GM12878 (cell line): Measurements from ENCODE around the gene NTM. TPM values are rescaled to one million over a fixed set of nuclear protein-coding genes. Genes with fewer than 3 reads are reported as not detected.

Source experiments
- ATAC-seq: fragments of 200-7000 bp; cut with Tn5 transposase; 3 replicates; pipeline ENCODE4 v1.9.1; 2020; ENCODE audit warnings: mild to moderate bottlenecking, moderate library complexity
- BruUV-seq: library from RNA; stranded (reverse); fragments of 400-500 nt; replicated peaks from 2 replicates; lab custom pipeline; 2021; lab: Mats Ljungman, UMichigan
- CTCF ChIA-PET: fragments of 300-600 bp; sonication (Branson Sonifier 250); formaldehyde crosslinking; extraction: SDS; loops from one replicate; lab custom pipeline; 2021; ENCODE audit warnings: inconsistent platforms; lab: Yijun Ruan, JAX
- POLR2A ChIA-PET: fragments of 350-600 bp; formaldehyde crosslinking; extraction: SDS; loops from one replicate; lab custom pipeline; 2021; ENCODE audit warnings: inconsistent platforms; lab: Charles Lee
- RAD21 ChIA-PET: fragments of 300-600 bp; sonication (Branson Sonifier 250); formaldehyde crosslinking; loops from one replicate; lab custom pipeline; 2023; ENCODE audit warnings: antibody characterized with exemption; ENCODE audit not compliant: unreplicated experiment; lab: Charles Lee
- SMC1A ChIA-PET: fragments of 300-600 bp; sonication (Branson Sonifier 250); formaldehyde crosslinking; loops from one replicate; lab custom pipeline; 2023; ENCODE audit not compliant: unreplicated experiment, uncharacterized antibody; lab: Charles Lee
- DNase-seq: peaks from one replicate; pipeline ENCODE4 v3.0.0-alpha.2; 2011; ENCODE audit warnings: low read depth, low spot score
- FAIRE-seq: peaks from 3 replicates; lab custom pipeline; 2011; peaks lifted over from hg19 to GRCh38; lab: Jason Lieb, UNC
- H2AFZ ChIP-seq: 2 replicates; pipeline ENCODE4 v1.6.0; 2011; ENCODE audit warnings: low read depth, low read length, control low read depth; ENCODE audit not compliant: control insufficient read depth
- H3K27ac ChIP-seq: 2 replicates; pipeline ENCODE4 v1.5.1; 2011; ENCODE audit warnings: control low read depth; ENCODE audit not compliant: control insufficient read depth, insufficient read depth
- H3K27me3 ChIP-seq, 2 experiments: replicated peaks in 1 of 2; 2 replicates each; pipeline versions ENCODE4 v1.6.0 to v1.6.1; 2011; ENCODE audit warnings: low read length in 1 of 2; ENCODE audit not compliant: control insufficient read depth in 2 of 2, insufficient read depth in 2 of 2
- H3K36me3 ChIP-seq, 2 experiments: 2 replicates each; pipeline ENCODE4 v1.5.1; 2011; ENCODE audit warnings: low read length in 1 of 2; ENCODE audit not compliant: control insufficient read depth in 2 of 2, insufficient read depth in 2 of 2
- H3K4me1 ChIP-seq: 2 replicates; pipeline ENCODE4 v1.6.1; 2011; ENCODE audit warnings: mild to moderate bottlenecking, low read length, moderate library complexity, mixed read lengths; ENCODE audit not compliant: control insufficient read depth, insufficient read depth
- H3K4me2 ChIP-seq: 2 replicates; pipeline ENCODE4 v1.6.0; 2011; ENCODE audit warnings: control low read depth; ENCODE audit not compliant: control insufficient read depth, insufficient read depth
- H3K4me3 ChIP-seq: fragments of 200-600 bp; sonication (generic); 2 replicates; pipeline ENCODE4 v1.5.1; 2016
- H3K79me2 ChIP-seq: 2 replicates; pipeline ENCODE4 v1.6.0; 2011; ENCODE audit warnings: low read length; ENCODE audit not compliant: control insufficient read depth, insufficient read depth
- H3K9ac ChIP-seq: 2 replicates; pipeline ENCODE4 v1.8.0; 2011; ENCODE audit warnings: low read length, control low read depth, mixed read lengths; ENCODE audit not compliant: control insufficient read depth, insufficient read depth
- H3K9me3 ChIP-seq: replicated peaks from 3 replicates; pipeline ENCODE4 v1.5.1; 2011; ENCODE audit warnings: mild to moderate bottlenecking, low read length; ENCODE audit not compliant: control insufficient read depth, insufficient read depth
- H4K20me1 ChIP-seq: 2 replicates; pipeline ENCODE4 v1.6.0; 2011; ENCODE audit not compliant: control insufficient read depth, insufficient read depth
- CBX5 ChIP-seq: sonication (generic); IDR thresholded peaks from 2 replicates; pipeline ENCODE4 v1.6.1; 2016; ENCODE audit warnings: low read depth, moderate library complexity, mild to moderate bottlenecking, inconsistent platforms
- NFYB ChIP-seq: IDR thresholded peaks from 2 replicates; pipeline ENCODE4 v1.6.1; 2011; ENCODE audit warnings: low read depth, mild to moderate bottlenecking, low read length, improper control_type of control experiment, moderate library complexity; ENCODE audit not compliant: insufficient read depth
- TCF7 ChIP-seq: IDR thresholded peaks from 2 replicates; pipeline ENCODE4 v1.6.1; 2014; ENCODE audit warnings: antibody characterized with exemption, borderline replicate concordance
- ZSCAN29 ChIP-seq: fragments of 450-650 bp; IDR thresholded peaks from 2 replicates; pipeline ENCODE4 v1.6.1; 2017; ENCODE audit warnings: mild to moderate bottlenecking, moderate library complexity
- WGBS: methylation state at CpG from one replicate; pipeline ENCODE4 v1.1.6; 2016; ENCODE audit warnings: low lambda C conversion rate; ENCODE audit not compliant: insufficient replicate concordance, insufficient coverage; ENCODE audit errors: missing lambda C conversion rate; 5-methylcytosine and 5-hydroxymethylcytosine counted together
- in situ Hi-C: fragments of 300-500 bp; cut with MboI; formaldehyde crosslinking; loops from 9 replicates; pipeline ENCODE4 v1.14.3; 2018; ENCODE audit warnings: mixed read lengths
- intact Hi-C: fragments of 100-400 bp; cut with micrococcal nuclease; formaldehyde crosslinking; loops from one replicate; pipeline ENCODE4 v1.14.2; 2022; ENCODE audit not compliant: unreplicated experiment
- polyA plus RNA-seq, 11 experiments: library from polyadenylated mRNA; depleted of rRNA in 4 of 11; unstranded in 6 of 11; stranded (reverse) in 5 of 11; fragments of >200 nt; fragmentation: Nextera tagmentation in 4 of 11; fragmentation: Illumina TruSeq in 1 of 11; extraction: Ambion mirVana in 4 of 11; extraction: Trizol in 1 of 11; gene quantifications; 1 replicate in 1 of 11; 2 replicates in 10 of 11; pipeline versions ENCODE4 v1.2.1 to v1.2.3, GENCODE V29; 2011 to 2016; ENCODE audit warnings: inconsistent platforms in 2 of 11, missing spikeins in 2 of 11, low read depth in 1 of 11
- total RNA-seq, 4 experiments: library from RNA; depleted of rRNA in 3 of 4; stranded (reverse); fragments of >200 nt in 3 of 4; fragmentation: Illumina TruSeq in 1 of 4; extraction: Trizol in 1 of 4; gene quantifications; 2 replicates each; pipeline versions ENCODE4 v1.2.1 to v1.2.3, GENCODE V29; 2013 to 2021
- TF ChIP-seq, protein P1 (sequence below): IDR thresholded peaks from 2 replicates; pipeline ENCODE4 v1.6.1; 2011; ENCODE audit warnings: low read depth, low read length, improper control_type of control experiment, borderline replicate concordance
- TF ChIP-seq, protein P2 (sequence below): fragments of 450-650 bp; IDR thresholded peaks from 2 replicates; pipeline ENCODE4 v1.6.1; 2017; ENCODE audit warnings: low read depth, mild to moderate bottlenecking, moderate library complexity
- TF ChIP-seq, protein P3 (sequence below): IDR thresholded peaks from 2 replicates; pipeline ENCODE4 v1.6.1; 2011; ENCODE audit warnings: borderline replicate concordance, low read depth, mild to moderate bottlenecking, moderate library complexity, mixed read lengths, low read length; ENCODE audit not compliant: insufficient read depth; ENCODE audit errors: extremely low read length

Gene NTM
- total and polyA plus RNA-seq, 10 of the 15 experiments (the other 5 are each of a cell fraction or from before 2014, with no cell fraction given), result not detected

DNA sequence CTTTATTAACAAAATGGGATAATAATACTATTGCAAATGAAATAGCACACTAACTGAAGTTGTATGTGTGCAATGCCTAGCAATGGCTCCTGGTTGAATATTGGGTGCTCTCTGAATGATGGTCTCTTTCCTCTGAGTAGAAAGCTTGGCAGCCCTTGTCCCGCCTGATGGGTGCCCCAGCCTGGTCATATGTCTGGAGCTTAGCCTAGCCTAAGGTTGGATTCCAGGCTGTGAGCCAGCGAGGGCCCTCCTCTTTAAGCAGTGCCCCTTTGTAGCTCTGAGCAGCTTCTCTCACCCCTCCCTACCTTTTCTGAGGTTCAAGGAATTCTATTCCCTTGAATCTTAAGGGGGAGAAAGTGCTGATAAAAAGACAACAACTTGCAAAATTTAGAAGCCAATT, 499.9 kb downstream of the NTM start:
- no peak for DNase-seq
- in situ Hi-C loops, result loop anchor here (10.0 kb wide), 1 partner anchor 534 kb away; no protein-coding TSS in a partner anchor
- no peak overlapping the region for H2AFZ ChIP-seq

More for the DNA sequence above, 499.9 kb downstream of the NTM start:
- ChIA-PET RAD21 (interaction anchor here (0.9 to 5.4 kb wide), 8 partner anchors 19 to 256 kb away, joined by 3 to 136 read pairs (median 12); no protein-coding TSS in a partner anchor), CTCF (interaction anchor here (0.7 to 9.6 kb wide), 16 partner anchors 9 to 442 kb away, joined by 3 to 215 read pairs (median 11); no protein-coding TSS in a partner anchor), POLR2A (interaction anchor here (0.8 kb wide), 1 partner anchor 10 kb away, joined by 3 read pairs; no protein-coding TSS in a partner anchor), SMC1A (interaction anchor here (0.8 to 5.4 kb wide), 21 partner anchors 9 to 256 kb away, joined by 3 to 81 read pairs (median 6); no protein-coding TSS in a partner anchor)
- intact Hi-C loops, result no loop called here
- Histone ChIP-seq H3K36me3 (no peaks in the 10 kb centered on the region), H3K27me3 (0 out of 4 replicates have a peak, but pooled peaks cover 0 to 1% of the 10 kb centered on the region in 2 experiments), H3K9ac (no peak overlapping the region), H3K79me2 (no peaks in the 10 kb centered on the region), H3K4me1 (no peaks in the 10 kb centered on the region; the same call in 1 of the 2 replicates), H3K4me2 (no peak overlapping the region), H4K20me1 (no peaks in the 10 kb centered on the region), H3K4me3 (no peak overlapping the region), H3K9me3 (no peaks in the 10 kb centered on the region), H3K27ac (no peak overlapping the region)
- FAIRE-seq (no peak), ATAC-seq (no peak)
- WGBS, result 0% methylated on average over 2 of the region's 2 CpGs
- BruUV-seq, result no TSS peak
- TF ChIP-seq, protein P1, sequence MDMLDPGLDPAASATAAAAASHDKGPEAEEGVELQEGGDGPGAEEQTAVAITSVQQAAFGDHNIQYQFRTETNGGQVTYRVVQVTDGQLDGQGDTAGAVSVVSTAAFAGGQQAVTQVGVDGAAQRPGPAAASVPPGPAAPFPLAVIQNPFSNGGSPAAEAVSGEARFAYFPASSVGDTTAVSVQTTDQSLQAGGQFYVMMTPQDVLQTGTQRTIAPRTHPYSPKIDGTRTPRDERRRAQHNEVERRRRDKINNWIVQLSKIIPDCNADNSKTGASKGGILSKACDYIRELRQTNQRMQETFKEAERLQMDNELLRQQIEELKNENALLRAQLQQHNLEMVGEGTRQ, result no peak
- TF ChIP-seq CBX5 (no peak), TCF7 (no peak), ZSCAN29 (no peak), NFYB (no peak)
- TF ChIP-seq, protein P2, sequence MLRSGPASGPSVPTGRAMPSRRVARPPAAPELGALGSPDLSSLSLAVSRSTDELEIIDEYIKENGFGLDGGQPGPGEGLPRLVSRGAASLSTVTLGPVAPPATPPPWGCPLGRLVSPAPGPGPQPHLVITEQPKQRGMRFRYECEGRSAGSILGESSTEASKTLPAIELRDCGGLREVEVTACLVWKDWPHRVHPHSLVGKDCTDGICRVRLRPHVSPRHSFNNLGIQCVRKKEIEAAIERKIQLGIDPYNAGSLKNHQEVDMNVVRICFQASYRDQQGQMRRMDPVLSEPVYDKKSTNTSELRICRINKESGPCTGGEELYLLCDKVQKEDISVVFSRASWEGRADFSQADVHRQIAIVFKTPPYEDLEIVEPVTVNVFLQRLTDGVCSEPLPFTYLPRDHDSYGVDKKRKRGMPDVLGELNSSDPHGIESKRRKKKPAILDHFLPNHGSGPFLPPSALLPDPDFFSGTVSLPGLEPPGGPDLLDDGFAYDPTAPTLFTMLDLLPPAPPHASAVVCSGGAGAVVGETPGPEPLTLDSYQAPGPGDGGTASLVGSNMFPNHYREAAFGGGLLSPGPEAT, result no peak
- TF ChIP-seq, protein P3, sequence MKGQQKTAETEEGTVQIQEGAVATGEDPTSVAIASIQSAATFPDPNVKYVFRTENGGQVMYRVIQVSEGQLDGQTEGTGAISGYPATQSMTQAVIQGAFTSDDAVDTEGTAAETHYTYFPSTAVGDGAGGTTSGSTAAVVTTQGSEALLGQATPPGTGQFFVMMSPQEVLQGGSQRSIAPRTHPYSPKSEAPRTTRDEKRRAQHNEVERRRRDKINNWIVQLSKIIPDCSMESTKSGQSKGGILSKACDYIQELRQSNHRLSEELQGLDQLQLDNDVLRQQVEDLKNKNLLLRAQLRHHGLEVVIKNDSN, result no peak
